Hypothalamus (tissue), 51 donors: ENCODE measurements around the gene NR5A1.

Experiments
- DNase-seq, 51 donors: peaks; one replicate each; lab custom pipeline; 2025; lab: John Stamatoyannopoulos, UW

The NR5A1 gene

DNA sequence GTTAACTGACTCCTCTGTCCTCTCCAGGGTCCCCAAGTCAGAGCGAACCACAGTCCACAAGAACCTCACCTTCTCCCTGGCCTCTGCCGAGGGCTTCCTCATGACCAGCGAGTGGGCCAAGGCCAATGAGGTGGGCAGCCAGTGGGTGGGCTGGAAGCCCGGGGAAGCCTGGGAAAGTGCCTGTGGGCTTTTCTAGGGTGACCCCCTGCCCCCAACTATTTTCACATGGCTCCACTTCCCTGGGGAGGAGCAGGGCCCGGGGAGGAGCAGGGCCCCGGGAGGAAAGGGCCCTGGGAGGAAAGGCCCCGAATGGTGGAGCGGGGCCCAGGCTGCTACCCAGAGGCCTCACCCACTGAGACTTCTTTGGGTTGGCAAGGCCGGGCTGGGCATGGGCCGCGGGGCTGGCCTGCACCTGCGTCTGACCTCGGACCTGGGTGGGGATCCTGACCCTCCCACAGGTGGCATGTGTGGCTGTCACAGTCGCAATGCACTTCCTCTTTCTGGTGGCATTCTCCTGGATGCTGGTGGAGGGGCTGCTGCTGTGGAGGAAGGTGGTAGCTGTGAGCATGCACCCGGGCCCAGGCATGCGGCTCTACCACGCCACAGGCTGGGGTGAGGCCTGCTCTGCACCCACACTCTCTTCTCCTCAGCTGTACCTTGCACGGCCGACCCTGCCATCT, 39.0 kb downstream of the NR5A1 start:
- DNase-seq = no peak

DNA sequence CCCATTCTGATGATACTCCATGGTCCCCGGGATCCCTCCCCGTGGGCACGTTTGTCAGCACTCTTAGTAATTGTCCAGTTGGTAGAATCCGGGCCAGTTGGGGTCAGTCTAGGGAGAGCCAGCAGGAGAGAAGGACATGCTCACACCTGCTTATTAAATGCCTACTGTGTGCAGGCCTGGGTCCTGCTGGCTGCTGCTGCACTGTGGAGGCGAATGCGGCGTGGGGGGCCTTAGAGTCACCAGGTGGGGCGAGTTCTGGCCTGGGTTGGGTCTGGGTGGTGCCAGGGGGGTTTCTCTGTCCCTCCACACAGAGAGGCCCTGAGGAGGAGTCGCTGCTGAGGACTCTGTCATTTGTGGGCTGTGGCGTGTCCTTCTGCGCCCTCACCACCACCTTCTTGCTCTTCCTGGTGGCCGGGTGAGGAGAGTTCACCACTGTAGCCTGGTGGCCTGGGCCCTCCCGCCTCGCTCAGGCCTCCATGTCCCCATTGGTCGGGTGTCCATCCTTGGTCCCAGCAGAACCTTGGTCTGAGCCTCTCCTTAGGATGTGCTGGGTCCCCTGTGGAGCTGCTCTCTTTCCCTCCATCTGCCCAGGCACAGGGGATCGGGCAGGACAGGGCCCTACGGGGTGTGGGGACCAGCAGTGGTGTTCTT, 39.7 kb downstream of the NR5A1 start:
- DNase-seq = no peak

DNA sequence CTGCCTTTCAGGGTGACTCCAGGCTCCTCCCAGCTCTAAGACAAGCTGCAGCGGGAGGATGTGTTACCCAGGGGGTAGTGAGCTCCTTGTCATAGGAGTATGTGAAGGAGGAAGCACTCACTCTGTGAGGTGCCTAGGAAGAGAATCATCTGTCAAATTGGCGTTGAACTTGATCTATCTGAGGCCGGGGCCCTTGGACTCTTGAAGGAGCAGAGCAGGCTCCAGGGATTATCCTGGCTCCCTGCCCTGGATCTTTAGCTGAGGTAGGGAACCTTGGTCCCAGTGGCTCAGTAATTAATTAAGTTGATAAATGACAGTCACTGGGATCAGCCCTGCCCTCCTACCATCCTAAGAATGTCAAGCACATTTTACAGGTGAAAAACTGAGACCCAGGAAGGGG, 41.5 kb downstream of the NR5A1 start:
- DNase-seq = no peak

DNA sequence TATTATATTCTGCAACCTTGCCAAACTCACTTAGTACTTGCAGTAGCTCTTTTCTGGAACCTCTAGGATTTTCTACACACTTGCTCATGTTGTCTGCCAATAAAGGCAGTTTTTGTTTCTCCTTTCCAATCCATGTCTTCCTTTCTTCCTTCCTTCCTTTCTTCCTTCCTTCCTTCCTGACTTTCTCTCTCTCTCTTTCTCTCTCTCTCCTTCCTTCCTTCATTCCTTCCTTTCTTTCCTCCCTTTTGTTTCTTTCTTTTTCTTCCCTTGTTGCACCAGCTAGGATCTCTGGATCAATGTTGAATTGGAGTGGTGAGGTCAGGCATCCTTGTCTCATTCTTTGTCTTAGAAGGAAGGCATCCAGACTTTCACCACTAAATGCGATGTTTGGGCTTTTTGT, 44.5 kb downstream of the NR5A1 start:
- DNase-seq = no peak

DNA sequence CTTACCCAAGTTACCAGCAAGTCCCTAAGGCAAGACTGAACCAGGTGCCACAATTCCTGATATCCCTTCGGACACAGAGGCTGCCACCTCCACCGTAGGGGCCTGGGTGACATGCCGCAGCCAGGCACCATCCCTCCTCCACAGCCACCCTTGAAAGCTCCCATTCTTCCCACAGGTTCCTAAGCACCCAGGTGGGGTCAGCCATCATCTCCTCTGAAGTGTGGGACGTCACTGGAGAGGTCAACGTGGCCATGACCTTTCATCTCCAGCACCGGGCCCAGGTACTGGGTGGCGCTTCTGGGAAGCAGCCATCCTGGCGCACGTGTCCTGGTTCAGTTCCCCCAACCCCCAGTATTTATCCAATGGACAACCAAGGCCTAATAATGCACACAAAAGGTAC, 48.8 kb downstream of the NR5A1 start:
- DNase-seq = no peak

DNA sequence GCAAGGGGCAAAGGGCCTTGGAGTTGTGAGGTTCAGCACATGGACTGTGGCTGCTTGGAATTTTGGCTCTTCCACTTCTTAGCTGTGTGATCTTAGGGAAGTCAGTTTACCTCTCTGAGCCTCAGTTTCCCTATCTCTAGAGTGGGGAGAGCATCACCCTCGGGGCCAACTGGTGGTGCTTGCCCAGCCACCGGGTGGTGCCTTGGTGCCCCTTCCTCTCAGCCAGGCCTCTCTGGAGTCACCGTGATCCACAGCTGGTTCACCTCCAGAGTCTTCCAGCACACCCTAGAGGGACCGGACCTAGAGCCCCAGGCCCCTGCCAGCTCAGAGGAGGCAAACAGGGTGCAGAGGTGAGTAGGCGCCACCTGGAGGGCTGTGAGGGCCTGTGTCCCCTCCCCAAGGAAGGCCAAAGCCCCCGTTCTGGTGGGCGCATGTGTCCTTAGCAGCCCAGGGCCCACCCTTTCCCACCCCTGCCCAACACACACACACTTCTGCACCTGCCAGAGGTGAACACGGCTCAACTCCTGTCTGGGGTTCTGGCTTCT, 49.2 kb downstream of the NR5A1 start:
- no peak for DNase-seq

DNA sequence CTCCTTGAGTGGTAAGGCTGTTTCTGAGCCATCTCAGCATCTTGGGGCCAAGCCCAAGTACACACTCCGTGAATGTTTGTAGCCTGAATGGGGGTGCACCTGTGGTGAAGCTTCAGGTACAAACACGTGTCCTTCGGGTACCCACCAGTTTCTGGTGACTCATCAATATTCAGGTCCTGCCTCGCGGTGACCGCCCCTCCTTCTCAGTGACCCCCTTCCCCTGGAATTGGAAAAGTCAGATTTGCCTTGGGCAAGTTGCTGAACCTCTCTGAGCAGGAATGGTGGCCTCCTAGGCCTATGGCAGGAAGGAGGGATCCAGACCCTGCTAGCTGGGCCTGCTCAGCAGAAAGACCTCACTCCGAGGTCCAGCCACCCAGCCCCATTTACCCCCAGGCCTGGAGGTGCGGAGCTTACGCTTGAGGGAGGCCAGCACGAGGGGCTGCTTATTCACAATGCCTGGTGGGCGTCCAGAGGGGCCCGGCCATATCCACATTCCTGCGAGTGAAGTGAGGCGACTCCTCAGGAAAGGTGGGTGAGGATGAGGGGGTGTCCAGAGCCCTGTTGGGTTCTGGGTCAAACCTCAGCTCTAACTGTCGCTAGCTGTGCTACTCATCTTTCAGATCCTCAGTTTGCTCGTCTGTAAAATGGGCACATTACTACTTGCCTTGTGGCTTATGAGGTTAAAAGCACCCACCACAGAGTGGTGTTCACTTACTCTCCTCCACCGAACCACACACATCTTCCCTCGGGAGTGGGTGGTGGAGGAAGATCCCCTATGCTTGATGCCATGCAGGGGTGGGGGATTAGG, 49.9 kb downstream of the NR5A1 start:
- DNase-seq = no peak

DNA sequence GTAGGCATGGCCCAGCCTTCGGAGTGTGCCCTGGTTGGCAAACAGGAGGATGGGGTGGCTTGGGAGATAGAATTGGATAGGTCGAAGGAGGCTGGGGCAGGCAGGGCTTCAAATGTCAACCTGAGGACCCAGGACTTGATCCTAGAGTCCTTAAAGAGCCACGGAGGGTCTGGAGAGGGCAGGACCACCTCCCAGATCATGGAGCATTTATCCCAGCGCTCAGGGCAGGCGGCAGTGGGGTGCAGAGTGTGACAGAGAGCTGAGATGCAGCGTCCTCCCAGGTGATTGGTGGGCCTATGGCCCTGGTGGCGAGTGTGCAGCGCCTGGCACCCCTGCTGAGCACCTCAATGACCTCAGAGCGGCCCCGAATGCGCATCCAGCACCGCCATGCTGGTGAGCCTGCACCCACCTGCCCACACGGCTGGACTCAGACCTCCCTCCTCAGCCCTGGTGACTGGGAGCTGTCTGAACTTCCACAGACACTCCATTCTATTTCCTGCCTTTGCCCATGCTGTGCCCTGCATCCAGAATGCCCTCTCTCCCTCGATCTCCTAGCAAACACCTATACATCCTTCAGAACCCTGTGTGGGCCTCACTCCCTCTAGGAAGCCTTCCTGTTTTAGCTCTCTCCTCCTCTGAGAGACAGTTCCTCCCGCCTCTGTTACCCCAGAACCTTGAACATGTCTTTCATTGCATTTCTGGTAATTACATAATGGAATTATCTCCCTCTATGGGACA, 50.7 kb downstream of the NR5A1 start:
- no peak for DNase-seq

DNA sequence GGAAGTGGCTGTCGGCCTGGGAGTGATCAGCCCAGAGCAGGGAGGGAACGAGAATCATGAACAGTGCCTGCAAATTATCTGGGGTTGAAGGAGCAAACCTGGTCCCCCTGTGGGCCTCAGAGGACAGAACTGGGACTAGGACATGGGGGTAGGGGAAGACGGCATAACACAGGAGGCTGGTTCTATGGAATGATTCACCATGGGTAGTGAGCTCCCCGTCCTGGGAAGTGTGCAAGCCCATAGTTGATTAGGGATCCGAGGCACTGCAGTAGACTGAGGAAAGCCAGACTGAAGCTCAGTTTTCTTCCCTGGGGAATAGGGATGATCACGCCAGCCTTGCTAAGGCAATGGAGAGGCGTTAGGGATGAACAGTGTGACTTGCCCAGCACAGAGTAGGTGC, 51.4 kb downstream of the NR5A1 start:
- DNase-seq = no peak

DNA sequence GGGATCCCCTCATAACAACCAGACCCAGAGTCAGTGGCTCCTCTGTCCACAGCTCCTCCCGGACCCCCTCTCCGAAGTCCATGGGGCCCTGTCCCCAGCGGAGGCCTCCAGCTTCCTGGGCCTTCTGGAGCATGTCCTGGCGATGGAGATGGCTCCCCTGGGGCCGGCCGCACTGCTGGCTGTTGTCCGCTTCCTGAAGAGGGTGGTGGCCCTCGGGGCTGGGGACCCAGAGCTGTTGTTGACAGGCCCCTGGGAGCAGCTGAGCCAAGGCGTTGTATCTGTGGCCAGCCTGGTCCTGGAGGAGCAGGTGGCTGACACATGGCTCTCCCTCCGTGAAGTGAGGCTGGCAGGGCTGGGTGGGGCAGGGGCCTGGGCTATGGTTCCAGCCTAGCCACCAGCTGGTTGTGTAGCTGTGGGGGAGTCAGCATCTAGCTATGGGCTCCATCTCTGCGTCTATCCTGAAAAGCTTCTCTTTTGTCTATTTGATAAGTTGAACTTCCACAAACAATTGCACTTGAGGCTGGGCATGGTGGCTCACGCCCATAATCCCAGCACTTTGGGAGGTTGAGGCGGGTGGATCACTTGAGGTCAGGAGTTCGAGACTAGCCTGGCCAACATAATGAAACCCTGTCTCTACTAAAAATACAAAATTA, 52.3 kb downstream of the NR5A1 start:
- no peak for DNase-seq

DNA sequence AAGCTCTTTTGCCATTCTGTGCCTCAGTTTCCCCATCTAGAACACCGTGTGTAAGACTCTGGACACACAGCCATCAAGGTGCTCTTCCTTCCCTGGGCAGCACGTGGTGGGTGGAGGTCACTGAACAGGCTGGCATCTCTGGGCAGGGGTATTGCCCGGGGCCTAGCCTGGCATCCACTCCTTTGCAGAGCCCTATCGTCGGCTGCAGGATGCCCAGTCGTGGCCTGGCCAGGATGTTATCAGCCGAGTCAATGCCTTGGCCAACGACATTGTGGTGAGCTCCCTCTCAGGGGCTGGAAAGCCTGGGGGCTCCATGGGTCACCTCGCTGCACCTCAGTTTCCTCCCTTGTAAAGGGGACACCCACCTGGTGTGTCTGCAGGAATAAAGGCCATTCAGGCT, 52.9 kb downstream of the NR5A1 start:
- no peak for DNase-seq

DNA sequence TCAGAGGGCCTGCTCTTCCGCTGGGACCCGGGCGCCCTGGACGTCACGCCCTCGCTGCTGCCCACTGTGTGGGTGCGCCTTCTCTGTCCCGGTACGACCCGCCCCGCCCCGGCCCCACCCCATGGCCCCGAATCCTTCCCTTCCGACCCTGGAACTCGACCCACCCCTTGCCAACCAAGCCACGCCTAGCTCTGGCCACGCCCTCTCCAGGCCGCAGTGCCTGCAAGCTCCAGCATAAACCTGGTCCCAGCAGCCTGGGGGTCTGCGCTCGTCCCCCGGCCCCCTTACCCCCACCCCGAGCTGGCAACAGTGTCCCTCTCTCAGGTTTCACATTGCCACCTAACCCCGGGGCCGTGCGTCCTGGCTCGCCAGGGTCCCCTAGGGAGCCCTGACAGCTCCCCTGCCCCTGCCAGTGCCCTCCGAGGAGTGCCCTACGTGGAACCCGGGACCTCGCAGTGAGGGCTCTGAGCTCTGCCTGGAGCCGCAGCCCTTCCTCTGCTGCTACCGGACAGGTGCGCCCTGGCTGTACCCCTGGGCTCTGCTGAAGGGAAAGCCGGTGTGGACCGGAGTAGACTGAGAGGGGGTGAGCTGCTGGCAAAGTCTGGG, 53.5 kb downstream of the NR5A1 start:
- no peak for DNase-seq

DNA sequence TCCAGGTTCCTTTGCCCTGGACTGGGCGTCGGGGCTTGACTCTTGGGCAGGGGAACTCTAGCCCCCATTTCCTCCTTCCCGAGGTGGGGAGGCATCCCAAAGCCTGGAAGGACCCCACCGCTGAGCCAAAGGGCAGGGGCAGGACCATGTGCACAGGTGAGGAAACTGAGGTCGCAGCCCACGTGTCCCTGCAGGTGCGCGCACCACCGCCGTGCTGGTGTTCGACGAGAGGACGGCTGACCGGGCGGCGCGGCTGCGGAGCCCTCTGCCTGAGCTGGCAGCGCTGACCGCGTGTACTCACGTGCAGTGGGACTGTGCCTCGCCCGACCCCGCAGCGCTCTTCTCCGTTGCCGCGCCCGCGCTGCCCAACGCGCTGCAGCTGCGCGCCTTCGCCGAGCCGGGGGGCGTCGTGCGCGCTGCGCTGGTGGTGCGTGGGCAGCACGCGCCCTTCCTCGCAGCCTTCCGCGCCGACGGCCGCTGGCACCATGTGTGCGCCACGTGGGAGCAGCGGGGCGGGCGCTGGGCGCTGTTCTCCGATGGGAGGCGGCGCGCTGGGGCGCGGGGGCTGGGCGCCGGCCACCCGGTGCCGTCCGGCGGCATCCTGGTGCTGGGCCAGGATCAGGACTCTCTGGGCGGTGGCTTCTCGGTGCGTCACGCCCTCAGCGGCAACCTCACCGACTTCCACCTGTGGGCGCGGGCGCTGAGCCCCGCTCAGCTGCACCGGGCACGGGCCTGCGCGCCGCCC, 54.2 kb downstream of the NR5A1 start:
- DNase-seq = no peak

DNA sequence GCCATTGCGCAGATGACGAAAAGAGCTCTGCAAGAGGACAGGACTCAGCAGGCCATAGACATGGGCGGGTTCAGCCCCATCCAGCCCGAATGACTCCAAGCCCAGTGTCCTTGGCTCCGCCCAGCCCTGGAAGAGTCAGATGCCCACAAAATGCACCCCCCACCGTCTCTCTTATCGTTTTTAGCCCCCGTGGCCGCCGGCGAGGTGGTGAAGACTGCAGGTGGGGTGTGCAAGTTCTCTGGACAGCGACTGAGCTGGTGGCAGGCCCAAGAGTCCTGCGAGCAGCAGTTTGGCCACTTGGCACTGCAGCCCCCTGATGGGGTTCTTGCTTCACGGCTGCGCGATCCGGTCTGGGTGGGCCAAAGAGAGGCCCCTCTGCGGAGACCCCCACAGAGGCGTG, 54.9 kb downstream of the NR5A1 start:
- DNase-seq = no peak

DNA sequence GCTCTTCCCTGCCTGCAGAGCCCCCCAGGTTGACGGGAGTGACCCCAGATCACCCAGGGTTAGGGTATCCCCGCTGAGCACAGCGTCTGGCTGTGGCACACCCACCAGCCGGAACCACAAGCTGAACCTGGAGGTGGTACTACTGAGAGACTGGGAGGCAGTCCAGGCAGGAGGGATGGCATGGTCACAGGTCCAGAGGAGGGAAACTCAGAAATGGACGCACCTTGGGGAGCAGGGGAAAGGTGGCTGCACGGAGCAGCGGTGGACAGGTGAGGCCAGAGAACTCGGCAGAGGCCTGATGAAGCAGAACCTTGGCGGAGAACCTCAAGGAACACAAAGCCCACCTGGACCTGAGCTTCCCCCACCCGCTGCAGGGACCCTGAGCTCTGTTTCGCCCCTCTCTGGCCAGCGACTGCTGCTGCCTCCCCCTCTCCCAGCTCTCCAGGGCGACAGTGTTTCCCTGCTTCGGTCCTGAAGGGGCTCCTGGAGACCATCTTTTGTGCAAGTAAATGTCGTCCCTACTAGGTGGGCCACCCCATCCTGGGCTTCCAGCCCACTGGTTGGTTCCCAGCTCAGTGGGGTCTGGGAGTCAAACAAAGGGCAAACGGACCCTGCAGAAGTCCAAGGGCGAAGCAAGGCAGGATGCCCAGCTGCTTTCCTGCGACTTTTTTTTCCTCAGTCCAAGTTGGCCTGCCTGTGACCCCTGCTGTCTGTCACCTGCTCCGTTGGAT, 56.1 kb downstream of the NR5A1 start:
- no peak for DNase-seq

DNA sequence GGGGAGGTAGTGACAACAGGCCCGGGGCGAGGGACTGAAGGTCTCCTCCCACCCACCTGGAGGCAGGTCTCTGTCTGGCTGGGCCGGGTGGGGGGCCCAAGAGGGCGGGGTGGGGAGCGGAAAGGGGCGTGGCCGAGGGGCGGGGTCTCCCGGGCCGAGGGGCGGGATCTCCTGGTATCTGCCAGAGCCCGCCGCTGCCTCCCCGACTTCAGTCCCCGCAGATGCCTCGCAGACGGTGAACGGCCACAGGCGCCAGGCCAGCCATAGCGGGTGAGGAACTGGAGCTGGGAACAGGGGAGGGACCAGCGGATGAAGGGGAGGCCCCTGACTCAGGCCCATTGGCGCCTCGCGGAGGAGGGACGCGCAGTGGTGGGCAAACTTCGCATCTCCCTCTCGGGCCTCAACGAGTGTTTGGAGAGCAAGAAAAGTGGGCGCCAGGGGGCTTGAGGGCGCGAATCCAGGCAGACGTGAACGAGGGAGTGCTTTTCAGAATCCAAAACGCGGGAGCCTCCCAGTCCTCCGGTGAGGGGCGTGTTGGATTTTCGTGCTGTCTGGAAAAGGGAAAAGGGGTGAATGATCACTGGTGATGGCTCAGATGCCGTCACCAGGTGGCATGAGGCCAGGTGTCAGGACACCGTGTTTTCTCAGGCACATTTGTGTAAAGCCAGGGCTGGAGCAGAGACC, 56.8 kb downstream of the NR5A1 start, which contains the start of gene ADGRD2:
Gene ADGRD2 (plus strand): TSS at position 211 of the 684 bp plus-strand sequence. CDS start 1,216 bp downstream, outside the sequence.
- peak in 1 of 51 donors; percentile 12 for DNase-seq

DNA sequence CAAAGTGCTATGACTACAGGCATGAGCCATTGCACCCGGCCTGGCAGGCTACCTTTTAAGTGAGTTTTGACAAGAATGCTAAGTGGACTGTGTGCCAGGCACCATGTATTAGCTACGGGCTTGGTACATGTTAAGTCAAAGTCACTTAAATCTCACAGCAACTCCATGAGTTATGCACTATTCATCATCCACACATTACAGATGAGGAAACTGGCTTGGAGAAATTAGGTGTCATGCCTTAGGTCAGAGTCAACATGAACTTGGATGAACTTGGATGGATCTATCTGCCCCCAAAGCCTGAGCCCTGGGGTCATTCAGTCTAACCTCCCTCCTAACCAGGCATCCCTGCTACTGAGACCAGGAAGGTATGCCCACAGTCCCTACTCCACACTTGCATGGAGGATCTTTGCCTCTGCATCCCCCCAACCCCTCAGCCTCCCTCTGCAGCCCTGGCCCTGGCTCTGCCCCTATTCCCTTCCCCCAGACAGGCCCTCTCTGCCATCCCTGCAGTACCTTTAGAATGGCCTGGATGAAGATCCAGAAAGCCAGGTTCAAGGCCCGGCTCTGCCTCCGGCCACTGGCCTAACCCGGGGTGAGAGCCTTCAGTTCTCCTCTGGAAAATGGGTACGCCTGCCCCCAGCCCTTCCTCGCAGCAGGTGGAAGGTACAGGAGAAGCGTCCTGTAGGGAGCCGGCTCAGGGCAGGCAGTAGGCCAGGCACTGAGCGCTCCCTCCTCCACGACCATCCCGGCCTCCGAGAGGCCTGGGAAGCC, 57.6 kb downstream of the NR5A1 start:
- no peak for DNase-seq
